WTC11 (cell line): ENCODE results near the gene HPDL. TPM values are rescaled to one million over a fixed set of nuclear protein-coding genes. Genes with fewer than 3 reads are reported as not detected.
A peak's percentile ranks its signal among the peaks of the same experiment; 100 is the strongest.

Source experiments
- ATAC-seq: fragments of 200-7000 bp; cut with Tn5 transposase; 2 replicates; pipeline ENCODE4 v1.10.0; 2021; ENCODE audit warnings: mild to moderate bottlenecking, moderate library complexity
- CTCF ChIA-PET: fragments of 300-600 bp; sonication (Branson Sonifier 250); formaldehyde crosslinking; loops from one replicate; lab custom pipeline; 2021; ENCODE audit warnings: antibody characterized with exemption; lab: Charles Lee
- POLR2A ChIA-PET: fragments of 350-600 bp; sonication (Branson Sonifier 250); formaldehyde crosslinking; loops from one replicate; lab custom pipeline; 2021; ENCODE audit warnings: antibody characterized with exemption; lab: Charles Lee
- DNase-seq: peaks from one replicate; pipeline ENCODE4 v3.0.0; 2021; ENCODE audit warnings: low spot score
- H3K27ac Mint-ChIP-seq: 2 replicates; pipeline ENCODE4 v1.8.0; 2021; ENCODE audit warnings: mixed read lengths
- H3K27me3 Mint-ChIP-seq: 2 replicates; pipeline ENCODE4 v1.8.0; 2021; ENCODE audit warnings: low read depth, mild to moderate bottlenecking, moderate library complexity, mixed read lengths
- H3K36me3 Mint-ChIP-seq: 2 replicates; pipeline ENCODE4 v1.8.0; 2021; ENCODE audit warnings: mixed read lengths
- H3K4me1 Mint-ChIP-seq: 2 replicates; pipeline ENCODE4 v1.8.0; 2022; ENCODE audit warnings: mixed read lengths
- H3K4me3 Mint-ChIP-seq: 2 replicates; pipeline ENCODE4 v1.8.0; 2021; ENCODE audit warnings: mild to moderate bottlenecking, moderate library complexity, mixed read lengths
- H3K9me3 Mint-ChIP-seq: 2 replicates; pipeline ENCODE4 v1.8.0; 2021; ENCODE audit warnings: mixed read lengths
- CTCF ChIP-seq: fragments of 200-600 bp; IDR thresholded peaks from 2 replicates; pipeline ENCODE4 v1.8.0; 2022; ENCODE audit warnings: antibody characterized with exemption
- FOXJ3 ChIP-seq: sonication (generic); formaldehyde crosslinking; IDR thresholded peaks from 2 replicates; pipeline ENCODE4 v1.9.0; 2021; ENCODE audit warnings: missing genetic modification reagents, mild to moderate bottlenecking, borderline replicate concordance
- GTF2I ChIP-seq: fragments of 250-450 bp; sonication (Bioruptor Pico); conservative IDR thresholded peaks from 2 replicates; pipeline ENCODE4 v1.4.0; 2021; ENCODE audit warnings: mild to moderate bottlenecking
- JAZF1 ChIP-seq: fragments of 250-450 bp; sonication (Bioruptor Pico); IDR thresholded peaks from 2 replicates; pipeline ENCODE4 v1.9.0; 2021; ENCODE audit warnings: moderate library complexity, mild to moderate bottlenecking, inconsistent platforms
- MAX ChIP-seq: sonication (generic); formaldehyde crosslinking; IDR thresholded peaks from 2 replicates; pipeline ENCODE4 v1.8.0; 2022; ENCODE audit warnings: mild to moderate bottlenecking, missing genetic modification reagents
- NR1H2 ChIP-seq: sonication (generic); formaldehyde crosslinking; IDR thresholded peaks from 2 replicates; pipeline ENCODE4 v1.9.0; 2021; ENCODE audit warnings: mild to moderate bottlenecking, moderate library complexity, missing genetic modification reagents
- SMAD3 ChIP-seq: sonication (generic); formaldehyde crosslinking; IDR thresholded peaks from 2 replicates; pipeline ENCODE4 v1.8.0; 2022; ENCODE audit warnings: missing genetic modification reagents, mild to moderate bottlenecking, borderline replicate concordance
- SMAD4 ChIP-seq: sonication (generic); formaldehyde crosslinking; IDR thresholded peaks from 2 replicates; pipeline ENCODE4 v1.8.0; 2022; ENCODE audit warnings: mild to moderate bottlenecking, missing genetic modification reagents
- STAT6 ChIP-seq: sonication (generic); formaldehyde crosslinking; conservative IDR thresholded peaks from 2 replicates; pipeline ENCODE4 v1.8.1; 2023; ENCODE audit warnings: mild to moderate bottlenecking, low read depth, missing genetic modification reagents, moderate library complexity
- TCF7 ChIP-seq: sonication (generic); formaldehyde crosslinking; IDR thresholded peaks from 2 replicates; pipeline ENCODE4 v1.8.0; 2022; ENCODE audit warnings: mild to moderate bottlenecking, low read depth, missing genetic modification reagents, moderate library complexity
- ZNF121 ChIP-seq: sonication (generic); formaldehyde crosslinking; IDR thresholded peaks from 2 replicates; pipeline ENCODE4 v1.8.0; 2023; ENCODE audit warnings: missing genetic modification reagents
- ZNF232 ChIP-seq: sonication (generic); formaldehyde crosslinking; IDR thresholded peaks from 2 replicates; pipeline ENCODE4 v1.8.0; 2022; ENCODE audit warnings: mild to moderate bottlenecking, missing genetic modification reagents
- ZNF423 ChIP-seq: fragments of 250-450 bp; sonication (Bioruptor Pico); IDR thresholded peaks from 2 replicates; pipeline ENCODE4 v2.1.2; 2022; ENCODE audit warnings: mild to moderate bottlenecking, moderate library complexity
- ZNF512 ChIP-seq: sonication (generic); formaldehyde crosslinking; IDR thresholded peaks from 2 replicates; pipeline ENCODE4 v1.8.1; 2022; ENCODE audit warnings: missing genetic modification reagents, borderline replicate concordance
- total RNA-seq: library from RNA; stranded (reverse); gene quantifications from 3 replicates; pipeline ENCODE4 v1.2.3, GENCODE V29; 2021

Gene HPDL
- total RNA-seq, 1 experiment from 2014 or later: 44.0 TPM

GRCh38 chr1:45297666-45298356 lies 28.9 kb upstream of the HPDL start (continued):
- TF ChIP-seq STAT6 (CRISPR knock-in tag): no peak

GRCh38 chr1:45299296-45299695 lies 27.4 kb upstream of the HPDL start:
- no peak overlapping the region for H3K27ac Mint-ChIP-seq
- DNase-seq: no peak
- no peak overlapping the region for H3K4me3 Mint-ChIP-seq
- no peaks in the 10 kb centered on the region for H3K9me3 Mint-ChIP-seq
- CTCF ChIA-PET: interaction anchor here (0.8 to 11.1 kb wide), 3 partner anchors 12 to 469 kb away, joined by 3 to 317 read pairs (median 3); partner anchors contain the start of genes HECTD3 and UROD
- no peaks in the 10 kb centered on the region for H3K36me3 Mint-ChIP-seq
- no peak for ATAC-seq
- peaks cover 24% of the 10 kb centered on the region for H3K4me1 Mint-ChIP-seq
- H3K27me3 Mint-ChIP-seq: no peaks in the 10 kb centered on the region
- no peak for TF ChIP-seq SMAD4 (CRISPR knock-in tag)
- no peak for TF ChIP-seq ZNF121 (CRISPR knock-in tag)
- TF ChIP-seq MAX (CRISPR knock-in tag): no peak
- TF ChIP-seq TCF7: no peak
- POLR2A ChIA-PET: interaction anchor here (0.7 kb wide), 1 partner anchor 285 kb away, joined by 3 read pairs; no protein-coding TSS in a partner anchor

- ATAC-seq: peak; percentile 13
- POLR2A ChIA-PET: interaction anchor here (2.0 kb wide), 1 partner anchor 289 kb away, joined by 9 read pairs; the partner anchor contains the start of genes HECTD3 and UROD
- H3K9me3 Mint-ChIP-seq: no peaks in the 10 kb centered on the region
- no peaks in the 10 kb centered on the region for H3K27me3 Mint-ChIP-seq
- H3K27ac Mint-ChIP-seq: no peak overlapping the region
- CTCF ChIA-PET: interaction anchor here (0.6 to 11.1 kb wide), 23 partner anchors 11 to 573 kb away, joined by 3 to 317 read pairs (median 3); partner anchors contain the start of genes EIF2B3, HECTD3, HPDL and MUTYH
- TF ChIP-seq CTCF (peak; percentile 52; the same call in 1 of the 2 replicates), ZNF423 (0 out of 2 replicates have a peak, but pooled peaks have one; percentile 3), NR1H2 (CRISPR knock-in tag) (no peak)
- peaks cover 32% of the 10 kb centered on the region for H3K4me1 Mint-ChIP-seq
- no peak for DNase-seq
- no peak overlapping the region; the same call in 1 of the 2 replicates for H3K4me3 Mint-ChIP-seq
- no peaks in the 10 kb centered on the region for H3K36me3 Mint-ChIP-seq
These were observed 26.6 kb upstream of the HPDL start for GRCh38 chr1:45299981-45300668.

- ChIA-PET CTCF (interaction anchor here (0.6 to 11.1 kb wide), 18 partner anchors 18 to 501 kb away, joined by 3 to 317 read pairs (median 4); partner anchors contain the start of genes EIF2B3, HECTD3, HPDL and MUTYH), POLR2A (interaction anchor here (0.7 to 2.0 kb wide), 2 partner anchors 289 to 889 kb away, joined by 4 to 9 read pairs; partner anchors contain the start of genes HECTD3 and UROD)
- H3K27ac Mint-ChIP-seq: no peak overlapping the region
- ATAC-seq: no peak
- peaks cover 37% of the 10 kb centered on the region for H3K4me1 Mint-ChIP-seq
- no peaks in the 10 kb centered on the region for H3K9me3 Mint-ChIP-seq
- no peaks in the 10 kb centered on the region for H3K36me3 Mint-ChIP-seq
- H3K4me3 Mint-ChIP-seq: no peak overlapping the region; the same call in 1 of the 2 replicates
- no peak for DNase-seq
- H3K27me3 Mint-ChIP-seq: no peaks in the 10 kb centered on the region
- TF ChIP-seq GTF2I (no peak), MAX (CRISPR knock-in tag) (no peak), ZNF232 (CRISPR knock-in tag) (no peak), JAZF1 (no peak), ZNF512 (peak; percentile 93; the same call in 1 of the 2 replicates), STAT6 (CRISPR knock-in tag) (no peak), SMAD3 (no peak), CTCF (0 out of 2 replicates have a peak, but pooled peaks have one; percentile 10), FOXJ3 (CRISPR knock-in tag) (no peak)
These were observed 26.1 kb upstream of the HPDL start for GRCh38 chr1:45300669-45300997.
